GM12891 (cell line): ENCODE results near the gene PDGFC.

Source experiments
- POLR2A ChIP-seq: IDR thresholded peaks from 2 replicates; pipeline ENCODE4 v1.6.1; 2011; ENCODE audit warnings: low read depth, low read length, control low read depth
- POLR2AphosphoS5 ChIP-seq: IDR thresholded peaks from 2 replicates; pipeline ENCODE4 v1.6.1; 2011; ENCODE audit warnings: low read depth, low read length, control low read depth

DNA sequence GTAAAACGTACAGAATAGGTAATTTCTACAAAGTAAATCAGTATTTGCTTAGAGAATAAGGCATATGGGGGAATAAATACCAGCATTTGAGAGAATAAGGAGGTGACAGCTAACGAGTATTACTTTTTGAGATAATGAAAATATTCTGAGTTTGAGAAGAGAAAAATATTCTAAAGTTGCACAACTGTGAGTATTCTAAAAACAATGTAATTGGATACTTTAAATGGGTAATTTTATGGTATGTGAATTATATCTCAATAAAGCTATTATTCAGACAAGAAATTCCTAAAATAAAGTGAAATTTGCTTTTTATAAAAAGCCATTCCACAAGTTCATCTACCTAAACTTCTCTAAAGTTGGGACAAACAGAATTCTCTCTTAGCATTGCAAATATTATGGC is 62.6 kb downstream of the PDGFC start:
- TF ChIP-seq POLR2AphosphoS5: no peak
- no peak for TF ChIP-seq POLR2A
